ENCODE results near the gene EREG.

EREG gene, protein sequence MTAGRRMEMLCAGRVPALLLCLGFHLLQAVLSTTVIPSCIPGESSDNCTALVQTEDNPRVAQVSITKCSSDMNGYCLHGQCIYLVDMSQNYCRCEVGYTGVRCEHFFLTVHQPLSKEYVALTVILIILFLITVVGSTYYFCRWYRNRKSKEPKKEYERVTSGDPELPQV

DNA sequence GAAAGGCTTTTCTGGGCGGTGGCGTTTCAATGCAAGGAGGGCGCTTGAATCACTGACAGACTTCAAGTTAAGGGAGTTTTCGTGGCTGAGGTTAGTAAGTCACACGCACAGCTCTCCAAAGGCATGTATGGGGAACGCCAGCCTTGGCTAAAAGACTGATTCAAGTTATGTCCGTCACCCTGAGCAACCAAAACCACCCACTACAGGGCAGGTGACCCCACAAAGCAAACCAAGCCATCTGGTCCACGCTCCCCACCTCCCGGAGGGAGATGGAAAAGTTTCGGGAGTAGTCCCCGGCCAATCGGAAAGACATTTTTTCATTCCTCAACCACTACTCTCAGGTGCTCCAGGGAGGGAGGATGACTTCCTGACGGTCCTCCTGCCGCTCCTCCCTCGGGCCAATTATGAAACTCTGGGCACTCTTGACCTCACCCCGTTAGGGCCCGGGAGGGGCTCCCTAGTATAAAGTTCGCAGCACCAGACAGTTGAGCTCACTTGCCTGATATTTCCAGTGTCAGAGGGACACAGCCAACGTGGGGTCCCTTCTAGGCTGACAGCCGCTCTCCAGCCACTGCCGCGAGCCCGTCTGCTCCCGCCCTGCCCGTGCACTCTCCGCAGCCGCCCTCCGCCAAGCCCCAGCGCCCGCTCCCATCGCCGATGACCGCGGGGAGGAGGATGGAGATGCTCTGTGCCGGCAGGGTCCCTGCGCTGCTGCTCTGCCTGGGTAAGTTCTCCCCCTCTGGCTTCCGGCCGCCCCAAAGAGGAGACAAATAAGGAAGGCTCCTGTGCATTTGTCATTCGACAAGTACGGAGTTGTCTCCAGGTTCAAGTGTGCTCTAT, at the start of gene EREG:
Gene EREG, plus strand, starts transcription at position 494 of the 840 bp plus-strand sequence. Its CDS starts 164 bp downstream, at position 658.
- Histone ChIP-seq H3K27ac (ENCODE audit: low read depth, low read length) (no peak within 1 kb of the TSS), H3K27me3 (ENCODE audit: control insufficient read depth in 5 of 5, insufficient read depth in 4 of 5, low read length in 5 of 5) (peaks cover 3 to 24% (median 9%) of the 10 kb centered on the region in 5 donors), H3K4me3 (ENCODE audit: low read depth in 1 of 5, low read length in 5 of 5) (peak within 1 kb of the TSS; percentile 43 to 60 (median 47)), H3K9me3 (ENCODE audit: control insufficient read depth in 5 of 5, low read length in 5 of 5) (no peaks in the 10 kb centered on the region), H3K4me1 (ENCODE audit: control insufficient read depth in 5 of 5, insufficient read depth in 5 of 5, low read length in 5 of 5) (peaks cover 0 to 15% (median 15%) of the 10 kb centered on the region in 5 donors), H3K9ac (ENCODE audit: low read length in 5 of 5) (no peak within 1 kb of the TSS), H3K36me3 (ENCODE audit: control insufficient read depth in 5 of 5, insufficient read depth in 5 of 5, low read length in 5 of 5) (no peaks in the 10 kb centered on the region)

DNA sequence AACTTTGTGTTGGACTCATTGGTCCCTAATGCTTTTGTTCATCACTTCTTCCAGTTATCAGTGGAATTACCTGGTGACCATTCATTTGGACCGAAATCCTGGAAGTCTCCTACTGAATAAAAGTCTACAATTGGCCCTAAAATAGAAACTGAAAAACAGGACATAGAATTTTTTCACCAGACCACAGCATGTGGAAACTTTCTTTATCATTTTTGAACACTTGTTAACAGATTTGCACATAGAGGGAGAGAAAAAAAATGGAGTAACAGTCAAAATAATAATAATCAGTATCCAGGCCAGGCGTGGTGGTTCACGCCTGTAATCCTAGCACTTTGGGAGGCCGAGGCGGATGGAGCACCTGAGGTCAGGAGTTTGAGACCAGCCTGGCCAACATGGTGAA, 49.6 kb upstream of the EREG start:
- Histone ChIP-seq H3K4me3 (ENCODE audit: low read depth in 1 of 5, low read length in 5 of 5) (no peak overlapping the region), H3K9me3 (ENCODE audit: control insufficient read depth in 5 of 5, low read length in 5 of 5) (no peaks in the 10 kb centered on the region), H3K4me1 (ENCODE audit: control insufficient read depth in 5 of 5, insufficient read depth in 5 of 5, low read length in 5 of 5) (no peaks in the 10 kb centered on the region), H3K36me3 (ENCODE audit: control insufficient read depth in 5 of 5, insufficient read depth in 5 of 5, low read length in 5 of 5) (no peaks in the 10 kb centered on the region), H3K27ac (ENCODE audit: low read depth, low read length) (no peak overlapping the region), H3K27me3 (ENCODE audit: control insufficient read depth in 5 of 5, insufficient read depth in 4 of 5, low read length in 5 of 5) (no peaks in the 10 kb centered on the region), H3K9ac (ENCODE audit: low read length in 5 of 5) (no peak overlapping the region)

DNA sequence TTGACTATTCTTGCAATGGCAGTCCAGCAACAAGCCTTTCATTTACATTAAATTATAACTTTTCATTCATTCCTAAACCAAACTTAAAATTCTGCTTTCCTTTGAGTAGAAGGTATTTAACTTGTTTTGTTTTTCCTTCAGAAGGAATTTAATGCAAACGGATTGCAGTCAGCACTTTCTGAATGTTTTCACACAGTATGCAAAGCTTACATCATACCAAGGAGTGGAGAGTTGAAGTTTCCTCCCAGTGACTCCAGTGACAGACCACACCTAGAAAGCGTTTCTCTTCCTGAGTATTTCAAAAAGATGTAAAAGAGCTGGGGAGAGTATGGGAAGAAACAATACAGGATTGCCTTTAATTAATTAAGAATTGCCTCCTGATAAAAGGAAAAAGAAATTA, 48.5 kb upstream of the EREG start:
- H3K36me3 ChIP-seq (ENCODE audit: control insufficient read depth in 5 of 5, insufficient read depth in 5 of 5, low read length in 5 of 5), result no peaks in the 10 kb centered on the region
- H3K4me1 ChIP-seq (ENCODE audit: control insufficient read depth in 5 of 5, insufficient read depth in 5 of 5, low read length in 5 of 5), result no peaks in the 10 kb centered on the region
- no peak overlapping the region for H3K4me3 ChIP-seq (ENCODE audit: low read depth in 1 of 5, low read length in 5 of 5)
- H3K9me3 ChIP-seq (ENCODE audit: control insufficient read depth in 5 of 5, low read length in 5 of 5), result no peaks in the 10 kb centered on the region
- no peak overlapping the region for H3K27ac ChIP-seq (ENCODE audit: low read depth, low read length)
- H3K27me3 ChIP-seq (ENCODE audit: control insufficient read depth in 5 of 5, insufficient read depth in 4 of 5, low read length in 5 of 5), result no peaks in the 10 kb centered on the region
- H3K9ac ChIP-seq (ENCODE audit: low read length in 5 of 5), result no peak overlapping the region

DNA sequence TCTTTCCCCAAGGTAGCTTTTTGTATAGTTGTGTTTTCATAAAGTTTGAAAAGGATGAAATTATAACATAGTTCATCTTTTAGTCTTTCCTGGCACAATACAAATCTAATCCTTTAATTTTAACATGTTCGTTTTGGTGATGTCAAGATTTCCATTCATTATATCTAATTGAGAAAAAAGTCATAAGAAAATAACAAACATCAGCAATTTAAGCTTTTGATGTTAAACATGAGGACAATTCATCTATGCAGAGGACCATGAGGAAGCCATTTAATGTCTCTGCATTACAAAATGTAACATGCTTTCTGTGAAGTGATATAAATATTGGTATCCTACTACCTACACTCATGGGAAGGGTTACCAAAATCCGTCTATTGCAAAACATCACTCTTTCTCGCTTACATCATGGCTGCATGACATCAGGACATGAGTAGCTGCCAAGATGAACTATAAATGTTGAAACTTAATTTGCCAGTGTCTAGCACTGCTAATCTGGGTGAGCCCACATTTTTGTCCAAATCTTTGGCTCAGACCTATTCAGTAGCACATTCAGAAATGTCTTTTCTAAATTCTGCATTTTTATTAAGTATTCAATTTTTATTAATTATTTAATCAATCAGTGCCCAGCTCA, 47.2 kb upstream of the EREG start:
- H3K27me3 ChIP-seq (ENCODE audit: control insufficient read depth in 5 of 5, insufficient read depth in 4 of 5, low read length in 5 of 5), result no peaks in the 10 kb centered on the region
- H3K9me3 ChIP-seq (ENCODE audit: control insufficient read depth in 5 of 5, low read length in 5 of 5), result no peaks in the 10 kb centered on the region
- no peak overlapping the region for H3K27ac ChIP-seq (ENCODE audit: low read depth, low read length)
- no peak overlapping the region for H3K9ac ChIP-seq (ENCODE audit: low read length in 5 of 5)
- no peaks in the 10 kb centered on the region for H3K4me1 ChIP-seq (ENCODE audit: control insufficient read depth in 5 of 5, insufficient read depth in 5 of 5, low read length in 5 of 5)
- no peak overlapping the region for H3K4me3 ChIP-seq (ENCODE audit: low read depth in 1 of 5, low read length in 5 of 5)
- H3K36me3 ChIP-seq (ENCODE audit: control insufficient read depth in 5 of 5, insufficient read depth in 5 of 5, low read length in 5 of 5), result no peaks in the 10 kb centered on the region

DNA sequence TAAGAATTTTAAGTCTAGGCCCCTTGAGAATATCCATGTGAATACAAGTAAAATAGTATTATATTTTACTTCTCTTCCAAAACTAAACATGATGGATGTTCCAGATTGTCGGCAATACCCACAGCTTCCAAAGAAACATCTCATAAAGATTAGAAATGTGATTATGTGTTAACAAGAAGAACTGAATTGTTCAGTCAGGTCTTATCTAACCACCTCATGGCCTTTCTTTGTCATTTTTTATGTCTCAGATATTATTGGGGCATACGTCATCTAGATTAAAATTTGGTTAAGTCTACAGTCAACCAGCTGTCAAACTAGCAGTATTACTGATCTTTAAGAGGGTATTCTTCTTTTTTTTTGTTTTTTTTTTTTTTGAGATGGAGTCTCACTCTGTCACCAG, 46.7 kb upstream of the EREG start:
- Histone ChIP-seq H3K36me3 (ENCODE audit: control insufficient read depth in 5 of 5, insufficient read depth in 5 of 5, low read length in 5 of 5) (no peaks in the 10 kb centered on the region), H3K27ac (ENCODE audit: low read depth, low read length) (no peak overlapping the region), H3K27me3 (ENCODE audit: control insufficient read depth in 5 of 5, insufficient read depth in 4 of 5, low read length in 5 of 5) (no peaks in the 10 kb centered on the region), H3K9ac (ENCODE audit: low read length in 5 of 5) (no peak overlapping the region), H3K4me3 (ENCODE audit: low read depth in 1 of 5, low read length in 5 of 5) (no peak overlapping the region), H3K4me1 (ENCODE audit: control insufficient read depth in 5 of 5, insufficient read depth in 5 of 5, low read length in 5 of 5) (no peaks in the 10 kb centered on the region), H3K9me3 (ENCODE audit: control insufficient read depth in 5 of 5, low read length in 5 of 5) (no peaks in the 10 kb centered on the region)

DNA sequence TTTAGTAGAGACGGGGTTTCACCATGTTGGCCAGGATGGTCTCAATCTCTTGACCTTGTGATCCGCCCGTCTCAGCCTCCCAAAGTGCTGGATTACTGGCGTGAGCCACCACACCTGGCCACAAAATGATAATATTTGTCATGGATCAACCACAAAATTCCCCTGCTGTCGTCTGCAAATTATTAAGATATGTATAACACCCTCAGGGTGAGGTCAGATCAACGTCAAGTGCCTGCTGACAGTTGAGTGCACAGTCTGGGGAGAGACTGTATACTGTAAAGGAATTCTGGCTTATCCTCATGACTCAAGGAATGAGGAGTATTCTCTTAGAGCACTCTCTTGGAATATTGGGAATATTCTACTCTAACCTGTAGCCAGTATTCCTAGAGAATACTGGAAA, 45.5 kb upstream of the EREG start:
- Histone ChIP-seq H3K4me3 (ENCODE audit: low read depth in 1 of 5, low read length in 5 of 5) (no peak overlapping the region), H3K4me1 (ENCODE audit: control insufficient read depth in 5 of 5, insufficient read depth in 5 of 5, low read length in 5 of 5) (no peaks in the 10 kb centered on the region), H3K27me3 (ENCODE audit: control insufficient read depth in 5 of 5, insufficient read depth in 4 of 5, low read length in 5 of 5) (no peaks in the 10 kb centered on the region), H3K36me3 (ENCODE audit: control insufficient read depth in 5 of 5, insufficient read depth in 5 of 5, low read length in 5 of 5) (no peaks in the 10 kb centered on the region), H3K9ac (ENCODE audit: low read length in 5 of 5) (no peak overlapping the region), H3K27ac (ENCODE audit: low read depth, low read length) (no peak overlapping the region), H3K9me3 (ENCODE audit: control insufficient read depth in 5 of 5, low read length in 5 of 5) (no peaks in the 10 kb centered on the region)

DNA sequence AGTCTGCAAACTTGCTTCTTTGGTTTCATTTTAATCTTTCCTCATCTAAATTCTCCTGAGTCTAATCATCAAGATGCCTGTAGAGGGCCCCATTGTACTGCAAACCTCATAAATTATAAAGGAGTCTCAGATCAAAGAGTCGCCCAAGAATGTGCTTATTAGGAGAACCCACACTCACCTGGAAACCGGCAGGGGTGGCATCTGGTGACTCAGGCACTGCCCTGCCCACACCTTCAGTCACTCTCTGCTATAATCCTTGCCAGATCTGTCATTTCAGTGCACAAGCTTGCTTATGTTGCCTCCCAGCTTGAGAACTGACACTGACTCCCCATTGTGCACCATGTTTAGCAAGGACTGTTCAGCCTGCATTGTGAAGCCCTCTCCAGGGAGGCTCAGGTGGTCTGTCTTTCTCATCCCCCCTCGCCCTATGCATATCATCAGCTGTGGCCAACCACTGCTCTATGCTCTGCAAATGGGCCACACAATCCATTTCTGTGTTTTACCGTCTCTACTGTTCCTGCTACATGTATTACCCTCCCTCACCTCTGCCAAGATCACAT, 44.3 kb upstream of the EREG start:
- Histone ChIP-seq H3K9ac (ENCODE audit: low read length in 5 of 5) (no peak overlapping the region), H3K36me3 (ENCODE audit: control insufficient read depth in 5 of 5, insufficient read depth in 5 of 5, low read length in 5 of 5) (no peaks in the 10 kb centered on the region)

DNA sequence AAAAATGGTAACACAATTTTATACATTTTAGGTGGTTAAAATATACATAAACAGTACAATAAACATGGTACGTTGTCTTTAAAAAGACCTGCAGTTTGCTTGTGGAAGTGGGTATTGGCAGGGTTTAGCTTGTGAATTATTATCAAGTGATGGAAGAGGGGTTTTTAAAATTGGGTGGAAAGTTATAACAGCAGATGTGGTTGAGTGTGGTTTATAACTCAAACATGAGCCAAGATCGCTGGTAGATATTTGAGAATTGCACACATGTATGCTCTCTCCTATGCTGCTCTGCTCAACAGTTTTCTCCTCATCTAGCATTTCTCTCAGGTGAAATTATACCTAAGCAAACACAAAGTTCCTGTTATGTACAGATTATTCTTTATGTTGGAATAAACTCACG, 42.6 kb upstream of the EREG start:
- no peak overlapping the region for H3K4me3 ChIP-seq (ENCODE audit: low read depth in 1 of 5, low read length in 5 of 5)
- peaks cover 0 to 4% (median 0%) of the 10 kb centered on the region in 5 donors for H3K27me3 ChIP-seq (ENCODE audit: control insufficient read depth in 5 of 5, insufficient read depth in 4 of 5, low read length in 5 of 5)
- H3K9me3 ChIP-seq (ENCODE audit: control insufficient read depth in 5 of 5, low read length in 5 of 5), result no peaks in the 10 kb centered on the region
- no peaks in the 10 kb centered on the region for H3K36me3 ChIP-seq (ENCODE audit: control insufficient read depth in 5 of 5, insufficient read depth in 5 of 5, low read length in 5 of 5)
- H3K4me1 ChIP-seq (ENCODE audit: control insufficient read depth in 5 of 5, insufficient read depth in 5 of 5, low read length in 5 of 5), result no peaks in the 10 kb centered on the region
- no peak overlapping the region for H3K9ac ChIP-seq (ENCODE audit: low read length in 5 of 5)
- no peak overlapping the region for H3K27ac ChIP-seq (ENCODE audit: low read depth, low read length)

More for the DNA sequence above, 44.3 kb upstream of the EREG start:
- no peaks in the 10 kb centered on the region for H3K27me3 ChIP-seq (ENCODE audit: control insufficient read depth in 5 of 5, insufficient read depth in 4 of 5, low read length in 5 of 5)
- no peaks in the 10 kb centered on the region for H3K9me3 ChIP-seq (ENCODE audit: control insufficient read depth in 5 of 5, low read length in 5 of 5)
- no peak overlapping the region for H3K4me3 ChIP-seq (ENCODE audit: low read depth in 1 of 5, low read length in 5 of 5)
- H3K4me1 ChIP-seq (ENCODE audit: control insufficient read depth in 5 of 5, insufficient read depth in 5 of 5, low read length in 5 of 5), result no peaks in the 10 kb centered on the region
- H3K27ac ChIP-seq (ENCODE audit: low read depth, low read length), result no peak overlapping the region

DNA sequence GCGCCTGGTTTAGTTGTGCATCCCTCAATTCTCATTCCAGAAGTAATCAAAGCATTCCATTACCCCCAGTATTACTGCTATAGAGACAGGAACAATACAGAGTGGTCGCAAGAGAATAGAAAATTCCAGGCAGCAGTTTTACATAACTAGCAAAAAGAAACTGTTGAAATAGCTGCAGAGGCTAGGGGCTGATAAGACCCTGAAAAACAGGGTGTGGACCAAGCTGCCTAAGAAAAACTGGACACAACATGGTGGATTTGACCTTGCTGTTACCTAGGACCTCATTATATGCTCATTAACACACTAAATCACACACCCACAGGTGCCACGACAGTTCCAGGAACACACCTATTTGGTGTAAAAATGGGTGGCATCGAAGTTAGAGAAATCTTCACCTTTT, 41.3 kb upstream of the EREG start:
- Histone ChIP-seq H3K27me3 (ENCODE audit: control insufficient read depth in 5 of 5, insufficient read depth in 4 of 5, low read length in 5 of 5) (peaks cover 0 to 4% (median 0%) of the 10 kb centered on the region in 5 donors), H3K9ac (ENCODE audit: low read length in 5 of 5) (no peak overlapping the region), H3K36me3 (ENCODE audit: control insufficient read depth in 5 of 5, insufficient read depth in 5 of 5, low read length in 5 of 5) (no peaks in the 10 kb centered on the region)

DNA sequence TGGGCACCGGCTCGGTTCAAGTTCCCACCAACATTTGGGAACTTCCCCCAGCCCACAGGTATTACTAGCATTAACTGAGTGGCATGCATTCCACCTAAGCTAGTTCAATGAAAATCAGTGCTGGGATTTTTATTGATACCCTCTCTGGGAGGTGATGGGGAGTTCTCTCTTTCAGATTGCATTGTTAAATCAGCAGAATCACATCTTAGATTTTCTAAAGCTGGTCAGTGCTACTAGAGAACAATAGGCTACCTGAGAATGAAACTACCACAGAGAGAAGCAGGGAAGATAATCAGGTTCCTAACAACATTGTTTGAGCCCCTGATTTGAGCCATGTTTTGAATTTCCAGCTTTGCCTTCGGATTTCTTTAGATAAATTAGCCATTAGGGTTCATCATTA, 40.7 kb upstream of the EREG start:
- no peaks in the 10 kb centered on the region for H3K4me1 ChIP-seq (ENCODE audit: control insufficient read depth in 5 of 5, insufficient read depth in 5 of 5, low read length in 5 of 5)
- no peak overlapping the region for H3K4me3 ChIP-seq (ENCODE audit: low read depth in 1 of 5, low read length in 5 of 5)
- no peaks in the 10 kb centered on the region for H3K9me3 ChIP-seq (ENCODE audit: control insufficient read depth in 5 of 5, low read length in 5 of 5)
- H3K27ac ChIP-seq (ENCODE audit: low read depth, low read length), result no peak overlapping the region
- peaks cover 0 to 4% (median 0%) of the 10 kb centered on the region in 5 donors for H3K27me3 ChIP-seq (ENCODE audit: control insufficient read depth in 5 of 5, insufficient read depth in 4 of 5, low read length in 5 of 5)
- H3K9ac ChIP-seq (ENCODE audit: low read length in 5 of 5), result no peak overlapping the region
- no peaks in the 10 kb centered on the region for H3K36me3 ChIP-seq (ENCODE audit: control insufficient read depth in 5 of 5, insufficient read depth in 5 of 5, low read length in 5 of 5)

More for the DNA sequence above, 41.3 kb upstream of the EREG start:
- no peaks in the 10 kb centered on the region for H3K9me3 ChIP-seq (ENCODE audit: control insufficient read depth in 5 of 5, low read length in 5 of 5)
- H3K27ac ChIP-seq (ENCODE audit: low read depth, low read length), result no peak overlapping the region
- H3K4me1 ChIP-seq (ENCODE audit: control insufficient read depth in 5 of 5, insufficient read depth in 5 of 5, low read length in 5 of 5), result no peaks in the 10 kb centered on the region
- H3K4me3 ChIP-seq (ENCODE audit: low read depth in 1 of 5, low read length in 5 of 5), result no peak overlapping the region

Measured in subcutaneous abdominal adipose tissue (tissue), 5 donors.